Brain microvascular endothelial cell (primary cell): Measurements from ENCODE around the gene PLBD1.

Experiments
- DNase-seq: peaks from one replicate; pipeline ENCODE4 v3.0.0-alpha.2; 2020
- H3K27ac ChIP-seq: fragments of 250-450 bp; sonication (Bioruptor Pico); 2 replicates; pipeline ENCODE4 v1.5.1; 2020; ENCODE audit warnings: mild to moderate bottlenecking, moderate library complexity
- H3K27me3 ChIP-seq: fragments of 250-450 bp; sonication (Bioruptor Pico); replicated peaks from 2 replicates; pipeline ENCODE4 v1.5.1; 2020; ENCODE audit warnings: mild to moderate bottlenecking
- H3K36me3 ChIP-seq: fragments of 250-450 bp; sonication (Bioruptor Pico); replicated peaks from 2 replicates; pipeline ENCODE4 v1.5.1; 2020; ENCODE audit warnings: mild to moderate bottlenecking
- H3K4me3 ChIP-seq: 2 replicates; pipeline ENCODE4 v1.5.1; 2011; ENCODE audit warnings: low read depth, mild to moderate bottlenecking, control low read depth, low read length, moderate library complexity
- in situ Hi-C: cut with HindIII; loops from 2 replicates; pipeline ENCODE4 v1.10.0; 2017; ENCODE audit warnings: low sequenced_read_pairs, low pct_ligation_motif_present
- TF ChIP-seq, protein P1 (sequence below): IDR thresholded peaks from 2 replicates; pipeline ENCODE4 v1.5.1; 2011; ENCODE audit warnings: low read depth, mild to moderate bottlenecking, moderate library complexity, low read length, control low read depth, inconsistent platforms; ENCODE audit errors: missing control alignments

PLBD1 gene

DNA sequence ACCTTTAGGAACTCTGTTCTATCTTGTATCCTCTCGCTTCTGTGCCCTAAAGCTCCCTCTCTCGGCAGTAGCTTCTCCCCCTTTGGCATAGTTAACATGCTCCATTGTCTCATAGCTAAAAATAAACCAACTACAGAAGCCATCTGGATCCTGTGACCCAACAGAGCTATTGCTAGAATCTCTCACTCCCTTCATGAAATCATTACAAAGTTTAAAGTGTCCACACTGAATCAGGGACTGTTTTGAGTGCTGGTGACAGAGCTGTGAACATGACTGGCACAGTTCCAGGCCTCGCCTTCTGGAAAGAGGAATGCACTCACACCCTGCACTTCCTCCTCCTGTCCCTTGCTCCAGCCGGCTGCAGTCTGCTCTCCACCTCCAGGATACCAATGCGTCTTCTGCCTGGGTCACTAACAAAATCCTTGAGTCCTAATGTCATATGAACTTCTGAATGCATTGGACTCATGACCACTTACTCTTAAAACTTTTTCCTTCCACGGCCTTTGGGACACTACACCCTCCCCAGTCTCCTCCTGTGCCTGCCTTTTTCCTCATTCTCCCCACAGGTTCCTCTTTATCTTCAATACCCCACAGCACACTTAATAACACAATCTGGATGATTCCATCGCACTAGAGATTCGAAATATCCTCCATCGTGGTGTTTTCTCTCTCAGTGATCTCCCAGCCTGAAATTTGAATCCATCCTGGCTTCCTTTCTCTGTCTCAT lies 13.2 kb downstream of the PLBD1 start:
- DNase-seq = peak; percentile 1
- TF ChIP-seq, protein P1, sequence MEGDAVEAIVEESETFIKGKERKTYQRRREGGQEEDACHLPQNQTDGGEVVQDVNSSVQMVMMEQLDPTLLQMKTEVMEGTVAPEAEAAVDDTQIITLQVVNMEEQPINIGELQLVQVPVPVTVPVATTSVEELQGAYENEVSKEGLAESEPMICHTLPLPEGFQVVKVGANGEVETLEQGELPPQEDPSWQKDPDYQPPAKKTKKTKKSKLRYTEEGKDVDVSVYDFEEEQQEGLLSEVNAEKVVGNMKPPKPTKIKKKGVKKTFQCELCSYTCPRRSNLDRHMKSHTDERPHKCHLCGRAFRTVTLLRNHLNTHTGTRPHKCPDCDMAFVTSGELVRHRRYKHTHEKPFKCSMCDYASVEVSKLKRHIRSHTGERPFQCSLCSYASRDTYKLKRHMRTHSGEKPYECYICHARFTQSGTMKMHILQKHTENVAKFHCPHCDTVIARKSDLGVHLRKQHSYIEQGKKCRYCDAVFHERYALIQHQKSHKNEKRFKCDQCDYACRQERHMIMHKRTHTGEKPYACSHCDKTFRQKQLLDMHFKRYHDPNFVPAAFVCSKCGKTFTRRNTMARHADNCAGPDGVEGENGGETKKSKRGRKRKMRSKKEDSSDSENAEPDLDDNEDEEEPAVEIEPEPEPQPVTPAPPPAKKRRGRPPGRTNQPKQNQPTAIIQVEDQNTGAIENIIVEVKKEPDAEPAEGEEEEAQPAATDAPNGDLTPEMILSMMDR = no peak
- Histone ChIP-seq H3K27ac (no peak overlapping the region), H3K4me3 (no peak overlapping the region), H3K36me3 (no peaks in the 10 kb centered on the region), H3K27me3 (no peaks in the 10 kb centered on the region)
- in situ Hi-C loops = no loop called here

DNA sequence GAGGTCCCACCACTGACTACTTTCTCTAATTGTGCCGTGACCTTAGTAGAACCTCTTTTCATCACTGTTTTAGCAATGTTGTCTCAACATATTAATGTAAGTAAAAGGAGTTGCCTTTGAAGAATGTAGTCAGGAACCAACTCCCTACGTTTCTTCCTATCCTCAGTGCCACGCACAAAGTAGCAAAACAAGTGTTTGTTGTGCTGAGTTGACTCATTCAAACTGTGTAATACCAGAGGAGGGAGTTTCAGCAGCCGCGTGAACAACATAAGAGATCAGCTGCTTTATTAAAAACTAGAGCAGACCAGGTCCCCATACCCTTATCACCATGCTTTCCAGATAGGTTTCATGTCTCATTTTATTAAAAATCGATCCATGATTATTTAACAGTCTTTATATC lies 19.1 kb downstream of the PLBD1 start:
- in situ Hi-C loops = no loop called here
- no peaks in the 10 kb centered on the region for H3K27me3 ChIP-seq
- DNase-seq = no peak
- TF ChIP-seq, protein P1 = no peak
- no peak overlapping the region for H3K27ac ChIP-seq
- H3K4me3 ChIP-seq = no peak overlapping the region
- H3K36me3 ChIP-seq = no peaks in the 10 kb centered on the region

DNA sequence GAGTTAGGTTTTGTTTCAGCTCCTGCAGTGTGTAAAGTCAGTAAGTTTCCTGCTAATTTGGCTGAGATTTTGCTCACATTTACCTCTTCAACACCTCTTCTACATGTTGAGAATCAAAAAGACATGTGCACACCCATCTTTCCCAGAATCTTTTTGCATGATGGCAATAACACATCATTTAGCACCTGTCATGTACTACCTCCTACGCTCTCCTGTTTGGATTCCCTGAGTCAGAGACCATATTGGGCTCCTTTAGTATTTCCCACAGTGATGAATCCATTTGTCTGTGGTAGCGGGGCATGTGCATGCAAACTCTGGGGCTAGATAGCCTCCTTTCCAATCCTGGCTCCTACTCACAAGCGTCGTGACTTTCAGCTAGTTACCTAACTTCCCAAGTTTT lies 20.1 kb downstream of the PLBD1 start:
- DNase-seq = no peak
- TF ChIP-seq, protein P1 = no peak
- Histone ChIP-seq H3K27me3 (no peaks in the 10 kb centered on the region), H3K36me3 (no peaks in the 10 kb centered on the region), H3K27ac (no peak overlapping the region), H3K4me3 (no peak overlapping the region)
- in situ Hi-C loops = no loop called here

DNA sequence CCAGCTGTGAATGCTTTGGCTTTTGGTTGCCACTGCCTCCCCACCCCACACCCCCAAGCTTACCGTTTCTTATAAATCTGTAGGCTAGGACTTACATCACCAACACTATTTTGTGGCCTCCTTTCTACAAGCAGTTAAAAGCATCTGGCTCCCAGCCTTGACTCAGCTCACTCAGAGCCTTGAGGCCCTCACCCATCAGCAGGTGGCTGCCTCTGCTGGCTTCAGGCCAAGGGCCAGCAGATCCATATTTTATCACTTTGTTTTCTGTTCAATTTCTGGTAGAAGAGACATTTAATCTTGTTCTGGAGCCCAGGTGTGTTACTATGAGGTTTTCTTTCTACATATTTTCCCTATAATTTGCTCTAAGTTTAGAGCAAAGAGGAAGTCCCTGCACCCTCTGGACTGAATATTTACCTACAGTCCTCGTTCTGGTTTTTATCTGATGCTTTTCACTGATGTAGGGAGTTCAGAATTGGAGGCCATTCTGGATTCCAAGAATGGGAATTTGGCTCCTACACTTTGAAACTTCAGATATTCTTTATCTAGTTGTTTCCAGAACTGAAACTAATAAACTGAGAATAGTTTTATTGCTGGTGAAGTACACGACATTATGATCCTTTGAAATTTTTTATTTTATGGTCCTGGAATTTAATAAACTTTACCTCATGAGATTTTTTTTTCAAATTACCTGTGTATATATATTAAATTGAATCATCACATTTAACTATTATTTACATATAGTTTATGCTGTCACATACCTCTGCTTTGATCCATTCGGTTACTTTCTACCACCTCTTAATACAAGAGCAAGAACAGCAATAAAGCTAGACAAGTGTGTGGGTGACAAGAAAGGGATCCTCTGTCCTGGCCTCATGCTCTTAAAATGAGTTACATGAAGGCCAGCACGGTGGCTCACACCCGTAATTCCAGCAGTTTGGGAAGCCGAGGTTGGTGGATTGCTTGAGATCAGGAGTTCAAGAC lies 22.2 kb downstream of the PLBD1 start:
- H3K4me3 ChIP-seq = no peak overlapping the region
- DNase-seq = no peak
- TF ChIP-seq, protein P1 = no peak
- H3K27ac ChIP-seq = no peak overlapping the region
- in situ Hi-C loops = no loop called here
- no peaks in the 10 kb centered on the region for H3K27me3 ChIP-seq
- H3K36me3 ChIP-seq = no peaks in the 10 kb centered on the region

DNA sequence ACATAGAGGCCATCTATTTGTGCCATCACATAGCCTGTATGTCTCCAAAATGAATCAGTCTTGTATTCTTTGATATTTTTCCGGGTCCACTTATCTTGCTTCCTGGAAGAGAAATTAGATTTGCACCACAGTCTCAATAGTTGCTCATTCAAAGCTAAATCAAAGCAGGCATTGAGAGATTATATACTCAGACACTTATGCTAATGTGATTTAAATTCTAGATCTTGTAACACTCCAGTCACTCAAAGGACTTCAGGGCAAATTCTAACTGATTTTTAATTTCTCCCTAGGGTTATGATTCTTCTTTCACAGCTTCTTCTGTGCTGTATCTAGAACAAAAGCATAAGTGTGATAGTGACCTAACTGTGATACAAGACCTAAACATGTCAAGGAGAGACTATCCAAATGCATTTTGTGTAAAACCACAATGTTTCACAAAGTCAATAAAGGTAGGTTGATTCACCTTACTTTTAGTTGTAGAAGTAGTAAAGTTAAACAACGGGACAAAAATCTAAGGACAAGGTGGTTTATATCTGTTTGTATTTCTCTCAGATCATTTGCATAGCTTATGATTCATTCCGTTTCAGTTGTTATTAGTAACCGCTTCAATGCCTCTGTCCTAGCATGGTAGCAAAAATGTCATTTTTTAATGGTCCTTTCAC lies 26.8 kb downstream of the PLBD1 start:
- H3K4me3 ChIP-seq = no peak overlapping the region
- no peak for DNase-seq
- H3K36me3 ChIP-seq = no peaks in the 10 kb centered on the region
- no peak overlapping the region for H3K27ac ChIP-seq
- TF ChIP-seq, protein P1 = no peak
- H3K27me3 ChIP-seq = no peaks in the 10 kb centered on the region
- in situ Hi-C loops = no loop called here
